GM23338 (cell line): ENCODE measurements around the gene SH3RF3. TPM values are rescaled to one million over a fixed set of nuclear protein-coding genes. Genes with fewer than 3 reads are reported as not detected.

Experiments
- ATAC-seq: fragments of 200-7000 bp; cut with Tn5 transposase; 3 replicates; pipeline ENCODE4 v1.9.1; 2020
- DNase-seq: peaks from one replicate; pipeline ENCODE4 v3.0.0-alpha.2; 2015; ENCODE audit warnings: low spot score
- H2AFZ ChIP-seq: fragments of 200-600 bp; sonication (generic); 2 replicates; pipeline ENCODE4 v1.8.0; 2016; ENCODE audit warnings: antibody characterized with exemption, mild to moderate bottlenecking, moderate library complexity
- H3F3A ChIP-seq: fragments of 200-600 bp; sonication (generic); replicated peaks from 2 replicates; pipeline ENCODE4 v1.8.0; 2017; ENCODE audit warnings: antibody characterized with exemption, mixed run types, low read depth
- H3K27ac ChIP-seq: fragments of 200-600 bp; sonication (generic); 2 replicates; pipeline ENCODE4 v1.6.1; 2016; ENCODE audit warnings: low read depth
- H3K27me3 ChIP-seq: fragments of 200-600 bp; sonication (generic); 2 replicates; pipeline ENCODE4 v1.8.0; 2016; ENCODE audit warnings: mild to moderate bottlenecking, mixed run types, moderate library complexity; ENCODE audit not compliant: insufficient read depth
- H3K36me3 ChIP-seq: fragments of 200-600 bp; sonication (generic); 2 replicates; pipeline ENCODE4 v1.8.0; 2016; ENCODE audit warnings: mild to moderate bottlenecking; ENCODE audit not compliant: insufficient read depth
- H3K4me1 ChIP-seq: fragments of 200-600 bp; sonication (generic); 2 replicates; pipeline ENCODE4 v1.8.0; 2016; ENCODE audit warnings: mild to moderate bottlenecking, moderate library complexity; ENCODE audit not compliant: insufficient read depth
- H3K4me2 ChIP-seq: fragments of 200-600 bp; sonication (generic); 2 replicates; pipeline ENCODE4 v1.7.1; 2017; ENCODE audit warnings: mixed run types
- H3K4me3 ChIP-seq: fragments of 200-600 bp; sonication (generic); 2 replicates; pipeline ENCODE4 v1.6.1; 2016; ENCODE audit warnings: mixed run types
- H3K79me2 ChIP-seq: fragments of 200-600 bp; sonication (generic); replicated peaks from 2 replicates; pipeline ENCODE4 v1.8.0; 2017; ENCODE audit warnings: mild to moderate bottlenecking; ENCODE audit not compliant: insufficient read depth
- H3K9me2 ChIP-seq: fragments of 200-600 bp; sonication (generic); 2 replicates; pipeline ENCODE4 v1.8.0; 2017; ENCODE audit not compliant: insufficient read depth
- H4K20me1 ChIP-seq: fragments of 200-600 bp; sonication (generic); replicated peaks from 2 replicates; pipeline ENCODE4 v1.8.0; 2017; ENCODE audit warnings: mild to moderate bottlenecking; ENCODE audit not compliant: insufficient read depth
- H3K27ac Mint-ChIP-seq: 2 replicates; pipeline ENCODE4 v1.8.0; 2020; ENCODE audit warnings: inconsistent platforms, mild to moderate bottlenecking, moderate library complexity, mixed read lengths
- H3K27me3 Mint-ChIP-seq: 3 replicates; pipeline ENCODE4 v1.8.0; 2022; ENCODE audit warnings: low read depth, mild to moderate bottlenecking, moderate library complexity, mixed read lengths, inconsistent platforms; ENCODE audit not compliant: insufficient read depth, poor library complexity
- H3K36me3 Mint-ChIP-seq: 3 replicates; pipeline ENCODE4 v1.8.0; 2021; ENCODE audit warnings: low read depth, mild to moderate bottlenecking, inconsistent platforms, moderate library complexity, mixed read lengths
- H3K4me1 Mint-ChIP-seq: 3 replicates; pipeline ENCODE4 v1.8.0; 2020; ENCODE audit warnings: mild to moderate bottlenecking, inconsistent platforms, mixed read lengths
- H3K4me3 Mint-ChIP-seq: 3 replicates; pipeline ENCODE4 v1.8.0; 2021; ENCODE audit warnings: moderate library complexity, mild to moderate bottlenecking, inconsistent platforms, mixed read lengths
- H3K9me3 Mint-ChIP-seq: 3 replicates; pipeline ENCODE4 v1.8.0; 2020; ENCODE audit warnings: moderate library complexity, mild to moderate bottlenecking, inconsistent platforms, mixed read lengths
- CREB1 ChIP-seq: fragments of 250-450 bp; sonication (Bioruptor Pico); IDR thresholded peaks from 2 replicates; pipeline ENCODE4 v1.5.0; 2020; ENCODE audit warnings: low read depth, mild to moderate bottlenecking, moderate library complexity
- CTCF ChIP-seq, 2 experiments: fragments of 200-600 bp in 1 of 2; sonication (generic) in 1 of 2; conservative IDR thresholded peaks; 2 replicates each; pipeline versions ENCODE4 v1.5.1 to v1.6.1; 2016 to 2017; ENCODE audit warnings: antibody characterized with exemption in 2 of 2, low read depth in 2 of 2, mild to moderate bottlenecking in 2 of 2, moderate library complexity in 1 of 2
- EZH2 ChIP-seq: fragments of 200-600 bp; sonication (generic); IDR thresholded peaks from one replicate; pipeline ENCODE4 v1.8.0; 2017; ENCODE audit warnings: antibody characterized with exemption, mild to moderate bottlenecking, low read depth; ENCODE audit not compliant: unreplicated experiment
- JUNB ChIP-seq: IDR thresholded peaks from one replicate; pipeline ENCODE4 v1.6.1; 2016; ENCODE audit warnings: antibody characterized with exemption; ENCODE audit not compliant: unreplicated experiment
- NANOG ChIP-seq: IDR thresholded peaks from 2 replicates; pipeline ENCODE4 v1.6.1; 2016; ENCODE audit warnings: antibody characterized with exemption, borderline replicate concordance
- POLR2AphosphoS5 ChIP-seq: IDR thresholded peaks from 2 replicates; pipeline ENCODE4 v1.6.1; 2016; ENCODE audit warnings: antibody characterized with exemption, low read depth
- STAT1 ChIP-seq: IDR thresholded peaks from one replicate; pipeline ENCODE4 v1.6.1; 2016; ENCODE audit warnings: antibody characterized with exemption; ENCODE audit not compliant: unreplicated experiment
- polyA plus RNA-seq: library from polyadenylated mRNA; unstranded; fragments of >200 nt; fragmentation: Nextera tagmentation; extraction: Ambion mirVana; gene quantifications from 2 replicates; pipeline ENCODE4 v1.2.1, GENCODE V29; 2016
- total RNA-seq: library from RNA; depleted of rRNA; stranded (reverse); fragments of >200 nt; shearing (Covaris generic); gene quantifications from 2 replicates; pipeline ENCODE4 v1.2.3, GENCODE V29; 2014
- TF ChIP-seq, protein P1 (sequence below): fragments of 250-450 bp; sonication (Bioruptor Pico); IDR thresholded peaks from 2 replicates; pipeline ENCODE4 v1.5.0; 2020; ENCODE audit warnings: mild to moderate bottlenecking, moderate library complexity

Gene SH3RF3
- total and polyA plus RNA-seq, 2 experiments from 2014 or later: 0.11 to 0.63 TPM

GRCh38 chr2:109253217-109253616, 124.2 kb downstream of the SH3RF3 start (continued):
- TF ChIP-seq, protein P1, sequence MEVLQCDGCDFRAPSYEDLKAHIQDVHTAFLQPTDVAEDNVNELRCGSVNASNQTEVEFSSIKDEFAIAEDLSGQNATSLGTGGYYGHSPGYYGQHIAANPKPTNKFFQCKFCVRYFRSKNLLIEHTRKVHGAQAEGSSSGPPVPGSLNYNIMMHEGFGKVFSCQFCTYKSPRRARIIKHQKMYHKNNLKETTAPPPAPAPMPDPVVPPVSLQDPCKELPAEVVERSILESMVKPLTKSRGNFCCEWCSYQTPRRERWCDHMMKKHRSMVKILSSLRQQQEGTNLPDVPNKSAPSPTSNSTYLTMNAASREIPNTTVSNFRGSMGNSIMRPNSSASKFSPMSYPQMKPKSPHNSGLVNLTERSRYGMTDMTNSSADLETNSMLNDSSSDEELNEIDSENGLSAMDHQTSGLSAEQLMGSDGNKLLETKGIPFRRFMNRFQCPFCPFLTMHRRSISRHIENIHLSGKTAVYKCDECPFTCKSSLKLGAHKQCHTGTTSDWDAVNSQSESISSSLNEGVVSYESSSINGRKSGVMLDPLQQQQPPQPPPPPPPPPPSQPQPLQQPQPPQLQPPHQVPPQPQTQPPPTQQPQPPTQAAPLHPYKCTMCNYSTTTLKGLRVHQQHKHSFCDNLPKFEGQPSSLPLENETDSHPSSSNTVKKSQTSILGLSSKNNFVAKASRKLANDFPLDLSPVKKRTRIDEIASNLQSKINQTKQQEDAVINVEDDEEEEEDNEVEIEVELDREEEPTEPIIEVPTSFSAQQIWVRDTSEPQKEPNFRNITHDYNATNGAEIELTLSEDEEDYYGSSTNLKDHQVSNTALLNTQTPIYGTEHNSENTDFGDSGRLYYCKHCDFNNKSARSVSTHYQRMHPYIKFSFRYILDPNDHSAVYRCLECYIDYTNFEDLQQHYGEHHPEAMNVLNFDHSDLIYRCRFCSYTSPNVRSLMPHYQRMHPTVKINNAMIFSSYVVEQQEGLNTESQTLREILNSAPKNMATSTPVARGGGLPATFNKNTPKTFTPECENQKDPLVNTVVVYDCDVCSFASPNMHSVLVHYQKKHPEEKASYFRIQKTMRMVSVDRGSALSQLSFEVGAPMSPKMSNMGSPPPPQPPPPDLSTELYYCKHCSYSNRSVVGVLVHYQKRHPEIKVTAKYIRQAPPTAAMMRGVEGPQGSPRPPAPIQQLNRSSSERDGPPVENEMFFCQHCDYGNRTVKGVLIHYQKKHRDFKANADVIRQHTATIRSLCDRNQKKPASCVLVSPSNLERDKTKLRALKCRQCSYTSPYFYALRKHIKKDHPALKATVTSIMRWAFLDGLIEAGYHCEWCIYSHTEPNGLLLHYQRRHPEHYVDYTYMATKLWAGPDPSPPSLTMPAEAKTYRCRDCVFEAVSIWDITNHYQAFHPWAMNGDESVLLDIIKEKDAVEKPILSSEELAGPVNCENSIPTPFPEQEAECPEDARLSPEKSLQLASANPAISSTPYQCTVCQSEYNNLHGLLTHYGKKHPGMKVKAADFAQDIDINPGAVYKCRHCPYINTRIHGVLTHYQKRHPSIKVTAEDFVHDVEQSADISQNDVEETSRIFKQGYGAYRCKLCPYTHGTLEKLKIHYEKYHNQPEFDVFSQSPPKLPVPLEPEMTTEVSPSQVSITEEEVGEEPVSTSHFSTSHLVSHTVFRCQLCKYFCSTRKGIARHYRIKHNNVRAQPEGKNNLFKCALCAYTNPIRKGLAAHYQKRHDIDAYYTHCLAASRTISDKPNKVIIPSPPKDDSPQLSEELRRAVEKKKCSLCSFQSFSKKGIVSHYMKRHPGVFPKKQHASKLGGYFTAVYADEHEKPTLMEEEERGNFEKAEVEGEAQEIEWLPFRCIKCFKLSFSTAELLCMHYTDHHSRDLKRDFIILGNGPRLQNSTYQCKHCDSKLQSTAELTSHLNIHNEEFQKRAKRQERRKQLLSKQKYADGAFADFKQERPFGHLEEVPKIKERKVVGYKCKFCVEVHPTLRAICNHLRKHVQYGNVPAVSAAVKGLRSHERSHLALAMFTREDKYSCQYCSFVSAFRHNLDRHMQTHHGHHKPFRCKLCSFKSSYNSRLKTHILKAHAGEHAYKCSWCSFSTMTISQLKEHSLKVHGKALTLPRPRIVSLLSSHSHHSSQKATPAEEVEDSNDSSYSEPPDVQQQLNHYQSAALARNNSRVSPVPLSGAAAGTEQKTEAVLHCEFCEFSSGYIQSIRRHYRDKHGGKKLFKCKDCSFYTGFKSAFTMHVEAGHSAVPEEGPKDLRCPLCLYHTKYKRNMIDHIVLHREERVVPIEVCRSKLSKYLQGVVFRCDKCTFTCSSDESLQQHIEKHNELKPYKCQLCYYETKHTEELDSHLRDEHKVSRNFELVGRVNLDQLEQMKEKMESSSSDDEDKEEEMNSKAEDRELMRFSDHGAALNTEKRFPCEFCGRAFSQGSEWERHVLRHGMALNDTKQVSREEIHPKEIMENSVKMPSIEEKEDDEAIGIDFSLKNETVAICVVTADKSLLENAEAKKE (CRISPR knock-in tag): no peak
- no peak for TF ChIP-seq EZH2
- TF ChIP-seq POLR2AphosphoS5: no peak
- no peak for TF ChIP-seq CREB1
- no peak for TF ChIP-seq NANOG

DNA sequence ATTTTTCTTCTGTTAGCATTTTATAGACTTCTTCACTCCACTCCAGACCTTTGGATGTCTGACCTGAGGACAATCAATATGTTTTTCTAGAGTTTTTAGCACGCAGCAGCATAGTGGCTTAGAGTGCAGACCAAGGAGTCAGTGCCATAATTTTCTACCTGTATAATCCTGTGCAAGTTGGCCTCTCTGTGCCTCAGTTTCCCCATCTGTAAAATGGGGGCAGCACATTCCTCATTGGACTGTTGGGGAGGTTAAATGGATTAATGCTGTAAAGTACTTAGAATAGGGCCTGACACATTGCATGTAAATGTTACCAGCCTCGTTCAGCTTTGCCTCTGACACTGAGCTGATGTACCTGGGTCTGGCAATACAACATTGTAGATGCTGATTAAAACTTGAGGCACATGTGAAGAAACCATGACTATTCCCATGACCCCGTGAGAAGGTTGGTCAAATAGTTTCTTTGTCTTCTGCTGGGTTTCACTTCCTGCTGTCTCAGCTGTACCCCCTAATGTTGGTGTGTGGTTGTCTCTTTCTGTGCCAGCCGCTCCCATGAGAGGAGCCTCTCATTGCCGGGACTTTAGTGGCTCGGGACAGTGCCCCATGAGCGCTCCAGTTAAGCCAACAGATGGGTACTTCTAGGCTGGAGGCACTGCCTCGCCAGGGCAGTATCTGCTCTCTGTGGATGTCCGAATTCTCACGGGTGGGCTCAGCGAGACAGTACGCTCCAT, 125.3 kb downstream of the SH3RF3 start:
- no peaks in the 10 kb centered on the region for H3K27me3 Mint-ChIP-seq
- no peak overlapping the region for H3K27ac Mint-ChIP-seq
- TF ChIP-seq STAT1: no peak
- no peak for TF ChIP-seq JUNB
- no peak for TF ChIP-seq CTCF (conservative IDR thresholded peaks at IDR 0.05; ENCODE audit: low read depth in 2 of 2)
- no peak for TF ChIP-seq NANOG
- TF ChIP-seq POLR2AphosphoS5: no peak

More for the DNA sequence above, 125.3 kb downstream of the SH3RF3 start:
- Mint-ChIP-seq H3K4me1 (0 out of 3 replicates have a peak, but pooled peaks cover 7% of the 10 kb centered on the region), H3K36me3 (no peaks in the 10 kb centered on the region), H3K4me3 (no peak overlapping the region), H3K9me3 (no peaks in the 10 kb centered on the region)
- Histone ChIP-seq H3K4me1 (no peaks in the 10 kb centered on the region), H3K27ac (no peak overlapping the region), H3K4me2 (no peak overlapping the region), H3K27me3 (no peaks in the 10 kb centered on the region), H3K9me2 (no peaks in the 10 kb centered on the region), H2AFZ (no peak overlapping the region), H3K4me3 (no peak overlapping the region), H4K20me1 (no peaks in the 10 kb centered on the region), H3K36me3 (no peaks in the 10 kb centered on the region), H3F3A (no peaks in the 10 kb centered on the region), H3K79me2 (no peaks in the 10 kb centered on the region)
- no peak for DNase-seq
- no peak for ATAC-seq
